GM12891 (cell line): ENCODE measurements around the gene TRIM52.

ENCODE experiments used
- POLR2A ChIP-seq: IDR thresholded peaks from 2 replicates; pipeline ENCODE4 v1.6.1; 2011; ENCODE audit warnings: low read depth, low read length, control low read depth
- POLR2AphosphoS5 ChIP-seq: IDR thresholded peaks from 2 replicates; pipeline ENCODE4 v1.6.1; 2011; ENCODE audit warnings: low read depth, low read length, control low read depth
- SPI1 ChIP-seq: IDR thresholded peaks from 2 replicates; pipeline ENCODE4 v1.6.1; 2011; ENCODE audit warnings: low read depth, low read length, control low read depth
- TAF1 ChIP-seq: IDR thresholded peaks from 2 replicates; pipeline ENCODE4 v1.6.1; 2011; ENCODE audit warnings: low read depth, low read length, control low read depth

- TF ChIP-seq POLR2A (no peak), TAF1 (no peak), POLR2AphosphoS5 (no peak), SPI1 (no peak)
Measured at GRCh38 chr5:181281077-181281983, 20.4 kb upstream of the TRIM52 start.
